GM18909 (cell line): ENCODE results near the gene BPIFB6.

ENCODE experiments used
- ATAC-seq: cut with Tn5 transposase; IDR thresholded peaks from one replicate; pipeline ENCODE4 v1.9.1; 2021; ENCODE audit warnings: mild to moderate bottlenecking; ENCODE audit not compliant: unreplicated experiment, poor library complexity

Gene BPIFB6

GRCh38 chr20:33079259-33079658 lies 47.8 kb downstream of the BPIFB6 start, which contains the start of gene BPIFB4:
TSS of gene BPIFB4 (plus strand) at chr20:33079643. CDS start at chr20:33081527, 1,884 bp downstream.
- ATAC-seq, result no peak

DNA sequence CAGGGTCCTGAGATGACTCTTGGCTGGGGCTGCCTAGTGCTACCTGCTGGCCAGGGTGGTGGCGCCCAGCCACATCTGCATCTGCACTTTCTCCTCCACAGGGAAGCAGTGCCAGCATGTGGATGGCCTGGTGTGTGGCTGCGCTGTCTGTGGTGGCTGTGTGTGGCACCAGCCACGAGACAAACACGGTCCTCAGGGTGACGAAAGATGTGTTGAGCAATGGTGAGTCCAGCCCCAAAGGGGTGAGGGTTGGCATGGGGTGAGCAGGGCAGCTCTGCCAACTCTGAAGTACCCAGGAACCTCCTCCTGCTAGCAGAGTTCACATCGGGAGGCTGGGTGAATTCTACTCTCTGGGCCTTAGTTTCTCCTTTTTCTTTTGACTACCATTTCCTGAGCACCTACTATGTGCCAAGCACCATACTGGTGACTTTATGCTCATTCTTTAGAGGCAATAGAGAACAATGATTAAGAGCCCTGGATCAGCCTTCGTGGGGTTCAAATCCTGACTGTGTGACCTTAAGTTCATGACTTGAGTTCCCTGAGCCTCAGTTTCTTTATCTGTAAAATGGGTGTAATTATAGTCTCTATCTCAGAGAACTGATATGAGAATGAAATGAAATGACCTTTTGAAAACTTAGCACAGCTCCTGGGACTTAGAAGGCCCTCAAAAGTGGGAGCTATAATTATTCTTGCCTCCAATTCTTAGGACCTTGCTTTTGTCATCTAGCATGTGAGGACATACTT lies 50.1 kb downstream of the BPIFB6 start:
- ATAC-seq, result no peak

- no peak for ATAC-seq
Measured at GRCh38 chr20:33082546-33082945, 51.1 kb downstream of the BPIFB6 start.

- ATAC-seq, result no peak
Measured at GRCh38 chr20:33083544-33084340, 52.3 kb downstream of the BPIFB6 start.

- ATAC-seq, result no peak
Measured at GRCh38 chr20:33084722-33085121, 53.3 kb downstream of the BPIFB6 start.

GRCh38 chr20:33086052-33086722 lies 54.7 kb downstream of the BPIFB6 start:
- no peak for ATAC-seq

- no peak for ATAC-seq
Measured at GRCh38 chr20:33091147-33091546, 59.7 kb downstream of the BPIFB6 start.

GRCh38 chr20:33091693-33092092 lies 60.2 kb downstream of the BPIFB6 start:
- ATAC-seq, result no peak

DNA sequence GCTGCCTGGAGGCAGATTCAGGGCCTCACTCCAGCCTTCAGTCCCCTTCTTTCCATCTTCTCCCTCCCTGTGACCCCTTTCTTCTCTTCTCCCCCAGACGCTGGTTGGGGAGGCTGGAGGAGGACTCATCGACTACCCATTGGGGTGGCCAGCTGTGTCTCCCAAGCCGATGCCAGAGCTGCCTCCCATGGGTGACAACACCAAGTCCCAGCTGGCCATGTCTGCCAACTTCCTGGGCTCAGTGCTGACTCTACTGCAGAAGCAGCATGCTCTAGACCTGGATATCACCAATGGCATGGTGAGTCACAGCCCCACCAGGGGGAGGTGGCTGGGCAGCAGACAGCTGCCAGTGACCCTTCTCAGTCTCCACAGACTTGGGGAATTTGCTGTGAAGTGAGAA lies 60.9 kb downstream of the BPIFB6 start:
- ATAC-seq, result no peak

- ATAC-seq, result no peak
Measured at GRCh38 chr20:33093074-33093473, 61.6 kb downstream of the BPIFB6 start.

DNA sequence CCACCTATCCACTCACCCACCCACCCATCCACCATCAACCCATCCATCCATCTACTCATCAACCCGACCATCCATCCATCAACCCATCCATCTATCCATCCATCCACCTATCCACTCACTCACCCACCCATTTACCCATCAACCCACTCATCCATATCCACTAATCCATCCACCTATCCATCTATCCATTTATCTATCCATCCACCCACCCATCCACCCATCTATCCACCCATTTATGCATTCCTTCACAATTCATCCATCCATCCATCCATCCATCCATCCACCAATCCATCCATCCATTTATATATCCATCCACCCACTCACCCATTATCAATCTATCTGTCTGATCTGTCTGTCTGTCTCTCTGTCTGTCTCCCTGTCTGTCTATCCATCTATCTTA lies 62.1 kb downstream of the BPIFB6 start:
- no peak for ATAC-seq
